C4-2B (cell line): ENCODE data around the gene ATRNL1.

Experiments used
- ZFX ChIP-seq: fragments of 450-650 bp; IDR thresholded peaks from 2 replicates; pipeline ENCODE4 v1.6.1; 2017
- TF ChIP-seq, protein P1 (sequence below): fragments of 450-650 bp; conservative IDR thresholded peaks from 2 replicates; pipeline ENCODE4 v1.5.1; 2017; ENCODE audit warnings: mild to moderate bottlenecking

DNA sequence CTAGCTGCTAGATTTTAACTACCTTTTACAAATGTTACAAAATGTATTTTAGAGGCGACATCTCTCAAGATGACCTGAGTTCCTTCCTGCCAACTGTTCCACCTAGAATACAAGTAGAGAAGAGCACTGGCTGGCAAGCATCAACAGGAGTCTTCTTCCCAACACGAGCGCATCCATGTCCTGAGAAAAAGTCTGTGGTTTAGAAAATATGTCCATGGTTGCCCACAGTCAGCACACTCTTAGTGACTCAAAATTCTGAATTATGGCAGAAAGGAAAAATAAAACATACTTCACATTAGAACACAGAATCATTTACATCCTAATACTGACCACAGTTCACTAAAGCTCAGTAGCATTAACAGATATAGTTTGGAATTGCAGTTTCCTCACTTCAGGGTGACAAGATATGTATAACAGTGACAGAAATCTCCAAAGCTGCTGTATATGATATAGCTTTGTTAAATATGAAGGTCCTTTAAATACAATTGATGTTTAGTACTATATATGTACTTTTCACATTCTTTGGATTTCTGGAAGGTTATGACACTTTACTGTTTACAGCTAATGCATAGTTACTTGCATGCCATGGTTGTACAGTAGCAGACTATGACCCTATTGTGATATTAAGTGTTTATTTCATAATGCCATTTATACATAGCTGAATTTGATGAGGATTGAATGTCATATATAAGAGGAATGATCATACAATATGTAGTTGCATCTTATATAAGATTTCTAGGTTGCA, 852.7 kb downstream of the ATRNL1 start:
- TF ChIP-seq, protein P1, sequence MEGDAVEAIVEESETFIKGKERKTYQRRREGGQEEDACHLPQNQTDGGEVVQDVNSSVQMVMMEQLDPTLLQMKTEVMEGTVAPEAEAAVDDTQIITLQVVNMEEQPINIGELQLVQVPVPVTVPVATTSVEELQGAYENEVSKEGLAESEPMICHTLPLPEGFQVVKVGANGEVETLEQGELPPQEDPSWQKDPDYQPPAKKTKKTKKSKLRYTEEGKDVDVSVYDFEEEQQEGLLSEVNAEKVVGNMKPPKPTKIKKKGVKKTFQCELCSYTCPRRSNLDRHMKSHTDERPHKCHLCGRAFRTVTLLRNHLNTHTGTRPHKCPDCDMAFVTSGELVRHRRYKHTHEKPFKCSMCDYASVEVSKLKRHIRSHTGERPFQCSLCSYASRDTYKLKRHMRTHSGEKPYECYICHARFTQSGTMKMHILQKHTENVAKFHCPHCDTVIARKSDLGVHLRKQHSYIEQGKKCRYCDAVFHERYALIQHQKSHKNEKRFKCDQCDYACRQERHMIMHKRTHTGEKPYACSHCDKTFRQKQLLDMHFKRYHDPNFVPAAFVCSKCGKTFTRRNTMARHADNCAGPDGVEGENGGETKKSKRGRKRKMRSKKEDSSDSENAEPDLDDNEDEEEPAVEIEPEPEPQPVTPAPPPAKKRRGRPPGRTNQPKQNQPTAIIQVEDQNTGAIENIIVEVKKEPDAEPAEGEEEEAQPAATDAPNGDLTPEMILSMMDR, result no peak
- no peak for TF ChIP-seq ZFX
